ENCODE results near the gene MAPK13. TPM values are rescaled to one million over a fixed set of nuclear protein-coding genes. Genes with fewer than 3 reads are reported as not detected.

The MAPK13 gene
- total RNA-seq, 1 experiment from 2014 or later: 47.3 TPM

DNA sequence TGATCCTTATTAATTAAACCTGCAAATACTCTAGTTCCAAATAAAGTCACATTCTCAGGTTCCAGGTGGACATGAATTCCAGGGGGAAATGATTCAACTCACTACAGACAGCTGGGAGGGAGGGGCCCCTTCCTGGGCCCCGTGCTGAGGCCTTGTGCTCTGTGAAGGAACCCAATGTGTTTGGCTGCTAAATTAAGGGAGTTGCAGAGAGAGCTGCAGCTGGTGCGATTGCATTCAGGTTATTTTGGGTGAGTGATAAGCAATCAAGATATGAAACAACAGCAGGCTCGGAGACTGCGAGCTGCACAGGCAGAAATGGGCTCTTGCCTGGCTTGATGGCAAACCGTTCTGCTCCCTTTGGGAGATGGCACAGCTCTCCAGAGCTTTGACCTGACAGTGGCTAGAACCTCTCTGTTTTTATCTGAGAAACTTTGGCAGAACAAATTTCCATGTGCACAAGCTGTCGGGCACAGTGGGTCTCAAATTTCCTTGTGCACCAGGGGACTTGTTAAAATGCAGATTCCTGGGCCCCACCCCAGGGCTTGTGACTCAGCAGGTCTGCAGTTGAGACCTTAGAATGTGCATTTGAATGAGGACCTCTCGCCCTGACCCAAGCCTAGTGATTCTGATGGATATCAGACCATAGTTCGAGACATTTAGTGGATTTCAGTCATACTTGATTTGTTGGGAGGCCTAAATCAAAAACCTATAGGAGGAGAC lies 9.8 kb downstream of the MAPK13 start:
- ChIA-PET POLR2A (interaction anchor here (1.4 kb wide), 1 partner anchor 9 kb away, joined by 4 read pairs; no protein-coding TSS in a partner anchor), RAD21 (ENCODE audit: low non-redundant PET in 1 of 2, low total read pairs in 2 of 2, uncharacterized antibody in 2 of 2, unreplicated experiment in 2 of 2) (no interaction called here), CTCF (interaction anchor here (1.3 kb wide), 1 partner anchor 11 kb away, joined by 3 read pairs; no protein-coding TSS in a partner anchor)
- no peaks in the 10 kb centered on the region for H3K79me2 ChIP-seq (ENCODE audit: insufficient read depth, low read length)
- no peak overlapping the region for H3K27ac ChIP-seq (ENCODE audit: low read depth, low read length)
- TF ChIP-seq POLR2AphosphoS5 (IDR thresholded peaks at IDR 0.05; ENCODE audit: low read depth, low read length) (no peak), SIN3A (IDR thresholded peaks at IDR 0.05; ENCODE audit: low read depth) (no peak), RAD21 (IDR thresholded peaks at IDR 0.05; ENCODE audit: low read depth) (no peak)
- TF ChIP-seq, protein P1, sequence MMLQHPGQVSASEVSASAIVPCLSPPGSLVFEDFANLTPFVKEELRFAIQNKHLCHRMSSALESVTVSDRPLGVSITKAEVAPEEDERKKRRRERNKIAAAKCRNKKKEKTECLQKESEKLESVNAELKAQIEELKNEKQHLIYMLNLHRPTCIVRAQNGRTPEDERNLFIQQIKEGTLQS (IDR thresholded peaks at IDR 0.05): no peak
- H2AFZ ChIP-seq (ENCODE audit: low read depth, low read length, poor library complexity, severe bottlenecking): no peak overlapping the region
- ATAC-seq: no peak
- H3K4me1 ChIP-seq (ENCODE audit: control insufficient read depth in 1 of 2, insufficient read depth in 2 of 2, low read length in 2 of 2): no peaks in the 10 kb centered on the region
- no peak for DNase-seq (ENCODE audit: low read depth, low spot score)
- intact Hi-C loops (cut with micrococcal nuclease): no loop called here
- H3K9me3 ChIP-seq (ENCODE audit: control insufficient read depth in 1 of 2, insufficient read depth in 1 of 2, low read depth in 1 of 2, low read length in 2 of 2): no peaks in the 10 kb centered on the region
- peaks cover 11 to 20% of the 10 kb centered on the region in 2 experiments; a peak in 3 of 4 replicates for H3K36me3 ChIP-seq (ENCODE audit: control insufficient read depth in 1 of 2, insufficient read depth in 2 of 2, low read length in 2 of 2)
- H3K9ac ChIP-seq (ENCODE audit: low read length): no peak overlapping the region
- no peak overlapping the region for H3K4me3 ChIP-seq (replicated peaks in 1 of 2; ENCODE audit: low read depth in 1 of 2, low read length in 2 of 2)
- no peaks in the 10 kb centered on the region for H3K9me2 ChIP-seq (ENCODE audit: insufficient read depth)
- BruUV-seq (replicated peaks): no TSS peak
- H3K4me2 ChIP-seq (ENCODE audit: low read length): no peak overlapping the region
- H3K27me3 ChIP-seq (ENCODE audit: insufficient read depth, low read length): no peaks in the 10 kb centered on the region
- no peaks in the 10 kb centered on the region for H4K20me1 ChIP-seq (ENCODE audit: insufficient read depth)

DNA sequence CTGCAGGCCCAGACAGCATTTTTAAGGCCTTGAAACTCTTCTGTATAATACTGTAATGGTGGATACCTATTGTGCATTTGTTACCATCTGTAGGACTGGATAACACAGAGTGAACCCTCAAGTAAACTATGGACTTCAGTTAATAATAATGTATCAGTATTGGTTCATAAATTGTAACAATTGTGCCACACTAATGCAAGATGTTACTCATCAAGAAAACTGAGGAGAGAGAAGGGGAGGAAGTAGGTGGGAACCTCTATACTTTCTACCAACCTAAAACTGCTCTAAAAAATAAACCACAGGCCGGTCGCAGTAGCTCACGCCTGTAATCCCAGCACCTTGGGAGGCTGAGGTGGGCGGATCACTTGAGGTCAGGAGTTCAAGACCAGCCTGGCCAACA lies 10.8 kb downstream of the MAPK13 start:
- Histone ChIP-seq H3K9ac (ENCODE audit: low read length) (no peak overlapping the region), H3K27ac (ENCODE audit: low read depth, low read length) (no peak overlapping the region), H3K36me3 (ENCODE audit: control insufficient read depth in 1 of 2, insufficient read depth in 2 of 2, low read length in 2 of 2) (peaks cover 5 to 16% of the 10 kb centered on the region in 2 experiments; a peak in 3 of 4 replicates), H3K4me1 (ENCODE audit: control insufficient read depth in 1 of 2, insufficient read depth in 2 of 2, low read length in 2 of 2) (no peaks in the 10 kb centered on the region), H3K9me3 (ENCODE audit: control insufficient read depth in 1 of 2, insufficient read depth in 1 of 2, low read depth in 1 of 2, low read length in 2 of 2) (no peaks in the 10 kb centered on the region), H3K27me3 (ENCODE audit: insufficient read depth, low read length) (no peaks in the 10 kb centered on the region), H3K9me2 (ENCODE audit: insufficient read depth) (no peaks in the 10 kb centered on the region), H3K4me2 (ENCODE audit: low read length) (no peak overlapping the region), H3K79me2 (ENCODE audit: insufficient read depth, low read length) (no peaks in the 10 kb centered on the region), H3K4me3 (replicated peaks in 1 of 2; ENCODE audit: low read depth in 1 of 2, low read length in 2 of 2) (no peak overlapping the region), H4K20me1 (ENCODE audit: insufficient read depth) (no peaks in the 10 kb centered on the region), H2AFZ (ENCODE audit: low read depth, low read length, poor library complexity, severe bottlenecking) (no peak overlapping the region)
- ChIA-PET POLR2A (no interaction called here), RAD21 (ENCODE audit: low non-redundant PET in 1 of 2, low total read pairs in 2 of 2, uncharacterized antibody in 2 of 2, unreplicated experiment in 2 of 2) (no interaction called here), CTCF (no interaction called here)
- intact Hi-C loops (cut with micrococcal nuclease): no loop called here
- ATAC-seq: no peak
- TF ChIP-seq CEBPB (IDR thresholded peaks at IDR 0.05; ENCODE audit: low read depth): no peak
- TF ChIP-seq ZNF274 (IDR thresholded peaks at IDR 0.05; ENCODE audit: low read depth, low read length): no peak
- TF ChIP-seq, protein P2, sequence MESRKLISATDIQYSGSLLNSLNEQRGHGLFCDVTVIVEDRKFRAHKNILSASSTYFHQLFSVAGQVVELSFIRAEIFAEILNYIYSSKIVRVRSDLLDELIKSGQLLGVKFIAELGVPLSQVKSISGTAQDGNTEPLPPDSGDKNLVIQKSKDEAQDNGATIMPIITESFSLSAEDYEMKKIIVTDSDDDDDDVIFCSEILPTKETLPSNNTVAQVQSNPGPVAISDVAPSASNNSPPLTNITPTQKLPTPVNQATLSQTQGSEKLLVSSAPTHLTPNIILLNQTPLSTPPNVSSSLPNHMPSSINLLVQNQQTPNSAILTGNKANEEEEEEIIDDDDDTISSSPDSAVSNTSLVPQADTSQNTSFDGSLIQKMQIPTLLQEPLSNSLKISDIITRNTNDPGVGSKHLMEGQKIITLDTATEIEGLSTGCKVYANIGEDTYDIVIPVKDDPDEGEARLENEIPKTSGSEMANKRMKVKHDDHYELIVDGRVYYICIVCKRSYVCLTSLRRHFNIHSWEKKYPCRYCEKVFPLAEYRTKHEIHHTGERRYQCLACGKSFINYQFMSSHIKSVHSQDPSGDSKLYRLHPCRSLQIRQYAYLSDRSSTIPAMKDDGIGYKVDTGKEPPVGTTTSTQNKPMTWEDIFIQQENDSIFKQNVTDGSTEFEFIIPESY (IDR thresholded peaks at IDR 0.05; ENCODE audit: extremely low read depth, insufficient replicate concordance, low read length): no peak
- no peak for TF ChIP-seq FOSL1 (IDR thresholded peaks at IDR 0.05; ENCODE audit: low read depth)
- no peak for TF ChIP-seq RAD21 (IDR thresholded peaks at IDR 0.05; ENCODE audit: low read depth)
- TF ChIP-seq POLR2A (IDR thresholded peaks at IDR 0.05; ENCODE audit: borderline replicate concordance, extremely low read depth, insufficient read depth, insufficient read length): no peak
- TF ChIP-seq JUND (IDR thresholded peaks at IDR 0.05): no peak
- no peak for TF ChIP-seq EZH2 (IDR thresholded peaks at IDR 0.05)
- TF ChIP-seq, protein P3, sequence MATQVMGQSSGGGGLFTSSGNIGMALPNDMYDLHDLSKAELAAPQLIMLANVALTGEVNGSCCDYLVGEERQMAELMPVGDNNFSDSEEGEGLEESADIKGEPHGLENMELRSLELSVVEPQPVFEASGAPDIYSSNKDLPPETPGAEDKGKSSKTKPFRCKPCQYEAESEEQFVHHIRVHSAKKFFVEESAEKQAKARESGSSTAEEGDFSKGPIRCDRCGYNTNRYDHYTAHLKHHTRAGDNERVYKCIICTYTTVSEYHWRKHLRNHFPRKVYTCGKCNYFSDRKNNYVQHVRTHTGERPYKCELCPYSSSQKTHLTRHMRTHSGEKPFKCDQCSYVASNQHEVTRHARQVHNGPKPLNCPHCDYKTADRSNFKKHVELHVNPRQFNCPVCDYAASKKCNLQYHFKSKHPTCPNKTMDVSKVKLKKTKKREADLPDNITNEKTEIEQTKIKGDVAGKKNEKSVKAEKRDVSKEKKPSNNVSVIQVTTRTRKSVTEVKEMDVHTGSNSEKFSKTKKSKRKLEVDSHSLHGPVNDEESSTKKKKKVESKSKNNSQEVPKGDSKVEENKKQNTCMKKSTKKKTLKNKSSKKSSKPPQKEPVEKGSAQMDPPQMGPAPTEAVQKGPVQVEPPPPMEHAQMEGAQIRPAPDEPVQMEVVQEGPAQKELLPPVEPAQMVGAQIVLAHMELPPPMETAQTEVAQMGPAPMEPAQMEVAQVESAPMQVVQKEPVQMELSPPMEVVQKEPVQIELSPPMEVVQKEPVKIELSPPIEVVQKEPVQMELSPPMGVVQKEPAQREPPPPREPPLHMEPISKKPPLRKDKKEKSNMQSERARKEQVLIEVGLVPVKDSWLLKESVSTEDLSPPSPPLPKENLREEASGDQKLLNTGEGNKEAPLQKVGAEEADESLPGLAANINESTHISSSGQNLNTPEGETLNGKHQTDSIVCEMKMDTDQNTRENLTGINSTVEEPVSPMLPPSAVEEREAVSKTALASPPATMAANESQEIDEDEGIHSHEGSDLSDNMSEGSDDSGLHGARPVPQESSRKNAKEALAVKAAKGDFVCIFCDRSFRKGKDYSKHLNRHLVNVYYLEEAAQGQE (IDR thresholded peaks at IDR 0.05; ENCODE audit: low read depth): no peak
- TF ChIP-seq EGR1 (IDR thresholded peaks at IDR 0.05; ENCODE audit: low read depth): no peak
- no TSS peak for BruUV-seq (replicated peaks)
- DNase-seq (ENCODE audit: low read depth, low spot score): no peak

Measured in HCT116 (cell line).